HCT116 (cell line): ENCODE data around the gene YPEL3. TPM values are rescaled to one million over a fixed set of nuclear protein-coding genes. Genes with fewer than 3 reads are reported as not detected.

Experiments
- ATAC-seq: fragments of 200-7000 bp; cut with Tn5 transposase; 2 replicates; pipeline ENCODE4 v1.9.1; 2020; ENCODE audit warnings: mild to moderate bottlenecking, moderate library complexity
- BruUV-seq: library from RNA; stranded (reverse); fragments of 400-500 nt; replicated peaks from 2 replicates; lab custom pipeline; 2021; lab: Mats Ljungman, UMichigan
- CTCF ChIA-PET: fragments of 300-600 bp; sonication (Branson Sonifier 250); formaldehyde crosslinking; loops from one replicate; lab custom pipeline; 2021; ENCODE audit warnings: antibody characterized with exemption; lab: Charles Lee
- POLR2A ChIA-PET: fragments of 300-600, 350-600 bp; sonication (Branson Sonifier 250); formaldehyde crosslinking; loops from one replicate; lab custom pipeline; 2021; ENCODE audit warnings: antibody characterized with exemption; lab: Charles Lee
- RAD21 ChIA-PET, 2 experiments: fragments of 300-600 bp; sonication (Branson Sonifier 250); formaldehyde crosslinking; loops; one replicate each; lab custom pipeline; 2023; ENCODE audit warnings: low total read pairs in 2 of 2; ENCODE audit not compliant: uncharacterized antibody in 2 of 2, unreplicated experiment in 2 of 2, low non-redundant PET in 1 of 2; lab: Charles Lee
- DNase-seq: peaks from one replicate; pipeline ENCODE4 v3.0.0-alpha.2; 2010; ENCODE audit warnings: low read depth, low spot score
- H2AFZ ChIP-seq: fragments of 200-600 bp; shearing (Covaris generic), sonication (generic); 2 replicates; pipeline ENCODE4 v1.6.1; 2017; ENCODE audit warnings: low read depth, mixed run types, mixed read lengths, antibody characterized with exemption, low read length; ENCODE audit not compliant: poor library complexity, severe bottlenecking
- H3K27ac ChIP-seq: 2 replicates; pipeline ENCODE4 v1.5.1; 2012; ENCODE audit warnings: low read depth, low read length
- H3K27me3 ChIP-seq: fragments of 200-600 bp; sonication (generic); 2 replicates; pipeline ENCODE4 v1.6.1; 2016; ENCODE audit warnings: mixed run types, low read length, mixed read lengths; ENCODE audit not compliant: insufficient read depth
- H3K36me3 ChIP-seq, 2 experiments: fragments of 200-500 bp in 1 of 2; fragments of 200-600 bp in 1 of 2; sonication (Bioruptor generic) in 1 of 2; sonication (generic) in 1 of 2; 2 replicates each; pipeline versions ENCODE4 v1.5.1 to v1.6.1; 2014 to 2016; ENCODE audit warnings: low read length in 2 of 2, inconsistent platforms in 1 of 2, mixed read lengths in 1 of 2, mixed run types in 1 of 2; ENCODE audit not compliant: insufficient read depth in 2 of 2, control insufficient read depth in 1 of 2
- H3K4me1 ChIP-seq, 2 experiments: fragments of 200-600 bp in 1 of 2; sonication (generic) in 1 of 2; 2 replicates each; pipeline versions ENCODE4 v1.5.1 to v1.6.1; 2012 to 2017; ENCODE audit warnings: low read length in 2 of 2, inconsistent platforms in 1 of 2, mild to moderate bottlenecking in 1 of 2, mixed read lengths in 1 of 2, mixed run types in 1 of 2, moderate library complexity in 1 of 2; ENCODE audit not compliant: insufficient read depth in 2 of 2, control insufficient read depth in 1 of 2
- H3K4me2 ChIP-seq: fragments of 200-600 bp; sonication (generic); 2 replicates; pipeline ENCODE4 v1.6.1; 2017; ENCODE audit warnings: mixed run types, low read length, mixed read lengths
- H3K4me3 ChIP-seq, 2 experiments: fragments of 200-600 bp in 1 of 2; sonication (generic) in 1 of 2; replicated peaks in 1 of 2; 2 replicates each; pipeline ENCODE4 v1.5.1; 2011 to 2016; ENCODE audit warnings: low read length in 2 of 2, control low read depth in 1 of 2, low read depth in 1 of 2, mild to moderate bottlenecking in 1 of 2, mixed read lengths in 1 of 2, mixed run types in 1 of 2
- H3K79me2 ChIP-seq: fragments of 200-600 bp; sonication (generic); 2 replicates; pipeline ENCODE4 v1.6.1; 2017; ENCODE audit warnings: mild to moderate bottlenecking, mixed run types, low read length, moderate library complexity, mixed read lengths; ENCODE audit not compliant: insufficient read depth
- H3K9ac ChIP-seq: fragments of 200-600 bp; sonication (generic); 2 replicates; pipeline ENCODE4 v1.6.1; 2016; ENCODE audit warnings: low read length, mixed read lengths
- H3K9me2 ChIP-seq: fragments of 200-600 bp; sonication (generic), shearing (Covaris generic); 2 replicates; pipeline ENCODE4 v1.6.1; 2017; ENCODE audit warnings: mixed run types, mild to moderate bottlenecking, moderate library complexity; ENCODE audit not compliant: insufficient read depth
- H3K9me3 ChIP-seq, 2 experiments: fragments of 200-500 bp in 1 of 2; fragments of 200-600 bp in 1 of 2; sonication (Bioruptor generic) in 1 of 2; sonication (generic) in 1 of 2; 2 replicates each; pipeline ENCODE4 v1.6.1; 2014 to 2017; ENCODE audit warnings: low read length in 2 of 2, mixed read lengths in 2 of 2, inconsistent platforms in 1 of 2, low read depth in 1 of 2, mild to moderate bottlenecking in 1 of 2, mixed run types in 1 of 2, moderate library complexity in 1 of 2; ENCODE audit not compliant: control insufficient read depth in 1 of 2, insufficient read depth in 1 of 2
- H4K20me1 ChIP-seq: fragments of 200-600 bp; sonication (generic), shearing (Covaris generic); 2 replicates; pipeline ENCODE4 v1.6.1; 2017; ENCODE audit warnings: mixed run types, mild to moderate bottlenecking, moderate library complexity; ENCODE audit not compliant: insufficient read depth
- SIN3A ChIP-seq: IDR thresholded peaks from 2 replicates; pipeline ENCODE4 v1.6.1; 2012; ENCODE audit warnings: low read depth
- YY1 ChIP-seq: IDR thresholded peaks from 2 replicates; pipeline ENCODE4 v1.6.1; 2011; ENCODE audit warnings: low read length, low read depth, moderate library complexity, mild to moderate bottlenecking; ENCODE audit not compliant: insufficient replicate concordance; ENCODE audit errors: extremely low read depth
- intact Hi-C: fragments of 100-400 bp; cut with micrococcal nuclease; formaldehyde crosslinking; loops from 2 replicates; pipeline ENCODE4 v1.10.0; 2022
- total RNA-seq: library from RNA; stranded (reverse); gene quantifications from one replicate; pipeline ENCODE4 v1.2.1, GENCODE V29; 2021; ENCODE audit not compliant: unreplicated experiment
- TF ChIP-seq, protein P1 (sequence below): IDR thresholded peaks from 2 replicates; pipeline ENCODE4 v1.6.1; 2012
- TF ChIP-seq, protein P2 (sequence below), 3 experiments: fragments of 200-600 bp in 1 of 3; sonication (generic) in 1 of 3; IDR thresholded peaks in 2 of 3; conservative IDR thresholded peaks in 1 of 3; 2 replicates each; pipeline ENCODE4 v1.5.1; 2012 to 2017; ENCODE audit warnings: low read depth in 2 of 3, low read length in 2 of 3, antibody characterized with exemption in 1 of 3, borderline replicate concordance in 1 of 3, control low read depth in 1 of 3, mild to moderate bottlenecking in 1 of 3, mixed read lengths in 1 of 3, mixed run types in 1 of 3, moderate library complexity in 1 of 3; ENCODE audit not compliant: insufficient read depth in 1 of 3

YPEL3 gene
- total RNA-seq, 1 experiment from 2014 or later: 10.9 TPM

GRCh38 chr16:30082545-30083090 is 13.4 kb downstream of the YPEL3 start:
- peak; percentile 65 for ATAC-seq

DNA sequence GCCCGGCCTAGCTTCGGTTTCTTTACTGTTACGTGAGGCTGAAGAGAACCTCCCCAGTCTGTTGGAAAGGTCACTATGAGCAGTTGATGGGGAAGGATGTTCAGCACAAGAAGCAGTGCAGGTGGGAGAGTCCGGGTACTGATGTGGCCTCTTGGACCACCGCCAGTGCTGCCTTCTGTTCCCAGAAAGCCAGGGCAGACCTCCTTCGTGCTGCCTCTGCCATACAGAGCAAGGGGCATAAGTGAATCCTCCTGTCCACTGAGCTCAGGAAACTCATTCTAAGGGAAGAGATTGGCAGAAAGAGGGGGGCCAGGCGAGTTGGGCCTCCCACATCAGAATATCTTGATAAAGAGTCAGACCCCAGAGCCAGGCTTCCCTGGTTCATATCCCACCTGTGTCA is 16.5 kb downstream of the YPEL3 start:
- Histone ChIP-seq H3K9ac (no peak overlapping the region), H3K4me1 (peaks cover 14 to 22% of the 10 kb centered on the region in 2 experiments; a peak in 3 of 4 replicates), H4K20me1 (0 out of 2 replicates have a peak, but pooled peaks cover 4% of the 10 kb centered on the region), H3K27ac (no peak overlapping the region), H2AFZ (no peak overlapping the region), H3K36me3 (peaks cover 41 to 58% of the 10 kb centered on the region in 2 experiments; a peak in 3 of 4 replicates), H3K4me3 (no peak overlapping the region), H3K9me2 (no peaks in the 10 kb centered on the region), H3K9me3 (no peaks in the 10 kb centered on the region), H3K79me2 (peaks cover 61% of the 10 kb centered on the region), H3K27me3 (no peaks in the 10 kb centered on the region), H3K4me2 (no peak overlapping the region)
- no TSS peak for BruUV-seq
- no peak for ATAC-seq
- ChIA-PET POLR2A (no interaction called here), RAD21 (no interaction called here), CTCF (no interaction called here)
- TF ChIP-seq, protein P1, sequence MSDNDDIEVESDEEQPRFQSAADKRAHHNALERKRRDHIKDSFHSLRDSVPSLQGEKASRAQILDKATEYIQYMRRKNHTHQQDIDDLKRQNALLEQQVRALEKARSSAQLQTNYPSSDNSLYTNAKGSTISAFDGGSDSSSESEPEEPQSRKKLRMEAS: no peak
- TF ChIP-seq YY1: no peak
- DNase-seq: no peak
- intact Hi-C loops: no loop called here

More at GRCh38 chr16:30082545-30083090, 13.4 kb downstream of the YPEL3 start:
- no peak overlapping the region for H2AFZ ChIP-seq
- ChIA-PET POLR2A (no interaction called here), CTCF (no interaction called here), RAD21 (no interaction called here)
- H3K9me3 ChIP-seq: no peaks in the 10 kb centered on the region
- no peaks in the 10 kb centered on the region for H4K20me1 ChIP-seq
- no peak for DNase-seq
- no peak overlapping the region for H3K4me3 ChIP-seq
- no peak overlapping the region for H3K4me2 ChIP-seq
- TF ChIP-seq, protein P2, sequence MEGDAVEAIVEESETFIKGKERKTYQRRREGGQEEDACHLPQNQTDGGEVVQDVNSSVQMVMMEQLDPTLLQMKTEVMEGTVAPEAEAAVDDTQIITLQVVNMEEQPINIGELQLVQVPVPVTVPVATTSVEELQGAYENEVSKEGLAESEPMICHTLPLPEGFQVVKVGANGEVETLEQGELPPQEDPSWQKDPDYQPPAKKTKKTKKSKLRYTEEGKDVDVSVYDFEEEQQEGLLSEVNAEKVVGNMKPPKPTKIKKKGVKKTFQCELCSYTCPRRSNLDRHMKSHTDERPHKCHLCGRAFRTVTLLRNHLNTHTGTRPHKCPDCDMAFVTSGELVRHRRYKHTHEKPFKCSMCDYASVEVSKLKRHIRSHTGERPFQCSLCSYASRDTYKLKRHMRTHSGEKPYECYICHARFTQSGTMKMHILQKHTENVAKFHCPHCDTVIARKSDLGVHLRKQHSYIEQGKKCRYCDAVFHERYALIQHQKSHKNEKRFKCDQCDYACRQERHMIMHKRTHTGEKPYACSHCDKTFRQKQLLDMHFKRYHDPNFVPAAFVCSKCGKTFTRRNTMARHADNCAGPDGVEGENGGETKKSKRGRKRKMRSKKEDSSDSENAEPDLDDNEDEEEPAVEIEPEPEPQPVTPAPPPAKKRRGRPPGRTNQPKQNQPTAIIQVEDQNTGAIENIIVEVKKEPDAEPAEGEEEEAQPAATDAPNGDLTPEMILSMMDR (IDR thresholded peaks at IDR 0.05 in 2 of 3, conservative IDR thresholded peaks at IDR 0.05 in 1 of 3; ENCODE audit: borderline replicate concordance in 1 of 3, insufficient read depth in 1 of 3, low read depth in 2 of 3, low read length in 2 of 3): peak in 2 of 3 experiments; percentile 31 to 51; a peak in 3 of 6 replicates
- TF ChIP-seq SIN3A: no peak
- H3K4me1 ChIP-seq: peaks cover under 1 to 2% of the 10 kb centered on the region in 2 experiments; a peak in 2 of 4 replicates
- no peak overlapping the region for H3K9ac ChIP-seq
- no TSS peak for BruUV-seq
- no peak overlapping the region for H3K27ac ChIP-seq
- H3K79me2 ChIP-seq: peaks cover 36% of the 10 kb centered on the region
- no peaks in the 10 kb centered on the region for H3K27me3 ChIP-seq
- H3K9me2 ChIP-seq: no peaks in the 10 kb centered on the region
- intact Hi-C loops: no loop called here
- H3K36me3 ChIP-seq: peaks cover 41 to 63% of the 10 kb centered on the region in 2 experiments; a peak in 3 of 4 replicates
